Activated CD4-positive, alpha-beta T cell treated with anti-CD3 and anti-CD28 coated beads, Interleukin-2, amount 50 U/mL, for 24 hours (primary cell): ENCODE measurements around the gene MNT.

Experiments
- DNase-seq, 2 donors: peaks; one replicate each; pipeline ENCODE4 v3.0.0-alpha.2; 2020; ENCODE audit warnings: low read depth in 1 of 2, low spot score in 1 of 2

MNT gene

DNA sequence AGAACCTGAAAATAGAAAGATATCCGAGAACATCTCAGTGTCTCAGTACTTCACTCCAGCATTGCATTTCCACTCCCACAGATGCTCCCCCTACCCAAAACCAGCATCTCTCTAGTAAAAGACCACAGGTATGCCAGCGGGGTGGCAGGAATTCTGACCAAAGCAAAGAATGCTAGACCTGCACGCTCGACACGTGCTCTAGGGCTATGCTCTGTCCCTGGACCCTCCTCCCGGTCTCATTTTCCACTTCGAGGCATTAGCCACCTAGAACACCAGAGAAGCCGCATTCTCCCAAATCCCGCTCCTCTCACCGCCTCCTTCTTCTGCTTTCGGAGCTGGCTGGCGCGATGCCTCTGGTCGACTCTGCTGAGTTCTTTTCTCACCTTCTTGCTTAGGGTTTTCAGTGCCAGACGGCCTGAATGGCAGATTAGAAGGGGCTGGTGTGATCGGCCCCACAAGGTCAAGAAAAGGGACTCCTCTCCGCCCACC, 65.1 kb downstream of the MNT start:
- no peak for DNase-seq
